ENCODE results near the gene SAMMSON. TPM values are rescaled to one million over a fixed set of nuclear protein-coding genes. Genes with fewer than 3 reads are reported as not detected.

The SAMMSON gene
- polyA plus RNA-seq, 1 experiment, result not detected

GRCh38 chr3:70067860-70068521 lies 68.5 kb downstream of the SAMMSON start:
- CTCF ChIA-PET, result no interaction called here
- H3K27me3 ChIP-seq (ENCODE audit: control insufficient read depth, insufficient read depth, low read length), result no peaks in the 10 kb centered on the region
- no peaks in the 10 kb centered on the region for H3K36me3 ChIP-seq (ENCODE audit: control insufficient read depth, insufficient read depth, low read length)
- POLR2A ChIA-PET, result no interaction called here
- no peak for TF ChIP-seq CTCF (IDR thresholded peaks at IDR 0.05; ENCODE audit: insufficient read depth, low read depth, low read length)
- no peak for DNase-seq (ENCODE audit: low read depth)
- H3K4me3 ChIP-seq (ENCODE audit: low read depth, low read length), result no peak overlapping the region

- Histone ChIP-seq H3K4me3 (ENCODE audit: low read depth, low read length) (no peak overlapping the region), H3K36me3 (ENCODE audit: control insufficient read depth, insufficient read depth, low read length) (no peaks in the 10 kb centered on the region), H3K27me3 (ENCODE audit: control insufficient read depth, insufficient read depth, low read length) (0 out of 2 replicates have a peak, but pooled peaks cover under 1% of the 10 kb centered on the region)
- ChIA-PET CTCF (interaction anchor here (0.6 to 1.7 kb wide), 2 partner anchors 10 to 1583 kb away, joined by 3 to 4 read pairs; no protein-coding TSS in a partner anchor), POLR2A (no interaction called here)
- no peak for DNase-seq (ENCODE audit: low read depth)
- no peak for TF ChIP-seq CTCF (IDR thresholded peaks at IDR 0.05; ENCODE audit: insufficient read depth, low read depth, low read length)
These were observed 70.0 kb downstream of the SAMMSON start for GRCh38 chr3:70069557-70069956.

GRCh38 chr3:70071138-70071537 lies 71.6 kb downstream of the SAMMSON start:
- ChIA-PET CTCF (interaction anchor here (0.6 to 1.2 kb wide), 4 partner anchors 18 to 1593 kb away, joined by 3 to 7 read pairs (median 4); no protein-coding TSS in a partner anchor), POLR2A (no interaction called here)
- no peak for TF ChIP-seq CTCF (IDR thresholded peaks at IDR 0.05; ENCODE audit: insufficient read depth, low read depth, low read length)
- Histone ChIP-seq H3K27me3 (ENCODE audit: control insufficient read depth, insufficient read depth, low read length) (0 out of 2 replicates have a peak, but pooled peaks cover 2% of the 10 kb centered on the region), H3K4me3 (ENCODE audit: low read depth, low read length) (no peak overlapping the region), H3K36me3 (ENCODE audit: control insufficient read depth, insufficient read depth, low read length) (no peaks in the 10 kb centered on the region)
- no peak for DNase-seq (ENCODE audit: low read depth)

GRCh38 chr3:70072180-70072579 lies 72.6 kb downstream of the SAMMSON start:
- Histone ChIP-seq H3K27me3 (ENCODE audit: control insufficient read depth, insufficient read depth, low read length) (0 out of 2 replicates have a peak, but pooled peaks cover 2% of the 10 kb centered on the region), H3K36me3 (ENCODE audit: control insufficient read depth, insufficient read depth, low read length) (no peaks in the 10 kb centered on the region), H3K4me3 (ENCODE audit: low read depth, low read length) (no peak overlapping the region)
- no peak for DNase-seq (ENCODE audit: low read depth)
- no peak for TF ChIP-seq CTCF (IDR thresholded peaks at IDR 0.05; ENCODE audit: insufficient read depth, low read depth, low read length)
- POLR2A ChIA-PET, result no interaction called here
- CTCF ChIA-PET, result interaction anchor here (0.8 kb wide), 1 partner anchor 8 kb away, joined by 3 read pairs; no protein-coding TSS in a partner anchor

- ChIA-PET CTCF (interaction anchor here (0.8 to 1.4 kb wide), 2 partner anchors 8 to 17 kb away, joined by 3 read pairs; no protein-coding TSS in a partner anchor), POLR2A (no interaction called here)
- H3K4me3 ChIP-seq (ENCODE audit: low read depth, low read length), result no peak overlapping the region
- DNase-seq (ENCODE audit: low read depth), result no peak
- peaks cover 3% of the 10 kb centered on the region for H3K27me3 ChIP-seq (ENCODE audit: control insufficient read depth, insufficient read depth, low read length)
- no peaks in the 10 kb centered on the region for H3K36me3 ChIP-seq (ENCODE audit: control insufficient read depth, insufficient read depth, low read length)
- TF ChIP-seq CTCF (IDR thresholded peaks at IDR 0.05; ENCODE audit: insufficient read depth, low read depth, low read length), result no peak
These were observed 73.2 kb downstream of the SAMMSON start for GRCh38 chr3:70072754-70073153.
